NOMO-1 treated with dmso at 0.1 percent for 144 hours (cell line): ENCODE measurements around the gene PVR.
A peak's percentile ranks its signal among the peaks of the same experiment; 100 is the strongest.
"Not testable (repeated sequence)": the region's sequence is repeated elsewhere in the genome, so short reads cannot be mapped to it uniquely, and the experiment has no call there.

ENCODE experiments used
- DNase-seq: peaks from one replicate; lab custom pipeline; 2025; ENCODE audit not compliant: unreplicated experiment; lab: John Stamatoyannopoulos, UW

PVR gene

DNA sequence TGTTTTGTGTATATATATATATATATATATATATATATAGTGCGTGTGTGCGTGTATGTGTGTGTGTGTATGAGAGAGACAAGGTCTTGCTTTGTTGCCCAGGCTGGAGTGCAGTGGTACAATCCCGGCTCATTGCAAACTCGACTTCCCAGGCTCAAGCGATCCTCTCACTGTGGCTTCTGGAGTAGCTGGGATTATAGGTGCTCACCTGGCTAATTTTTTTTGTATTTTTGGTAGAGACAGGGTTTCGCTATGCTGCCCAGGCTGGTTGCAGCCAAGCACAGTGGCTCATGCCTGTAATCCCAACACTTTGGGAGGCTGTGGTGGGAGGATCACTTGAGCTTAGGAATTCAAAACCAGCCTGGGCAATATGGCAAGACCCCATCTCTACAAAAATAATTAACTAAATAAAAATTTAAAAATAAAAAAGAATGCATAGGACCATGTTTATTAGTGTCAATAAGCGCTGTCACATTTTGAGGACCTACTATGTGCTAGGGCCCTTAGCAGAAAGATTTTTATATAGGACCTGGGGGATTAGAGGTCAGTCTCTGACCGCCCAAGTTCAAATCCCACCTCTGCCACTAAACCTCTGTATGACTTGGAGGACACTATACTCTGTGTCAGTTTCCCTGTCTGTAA, 1.8 kb downstream of the PVR start:
- no peak for DNase-seq

DNA sequence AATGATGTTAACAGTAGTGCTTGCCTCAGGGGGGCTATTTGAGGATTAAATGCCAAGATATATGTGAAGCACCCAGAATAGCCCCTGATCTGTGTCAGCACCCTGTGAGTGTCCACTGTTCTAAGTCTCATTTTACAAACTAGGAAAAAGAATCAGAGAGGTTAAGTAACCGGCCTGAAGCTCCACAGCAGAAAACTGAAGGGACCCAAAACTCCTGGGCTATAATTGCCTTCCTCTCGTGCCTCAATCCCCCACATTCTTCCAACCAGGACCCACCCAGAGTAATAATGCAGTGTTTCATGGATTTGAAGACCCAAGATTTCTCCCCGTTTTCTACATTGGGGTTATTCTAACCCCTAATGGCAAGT, 2.3 kb downstream of the PVR start:
- no peak for DNase-seq

DNA sequence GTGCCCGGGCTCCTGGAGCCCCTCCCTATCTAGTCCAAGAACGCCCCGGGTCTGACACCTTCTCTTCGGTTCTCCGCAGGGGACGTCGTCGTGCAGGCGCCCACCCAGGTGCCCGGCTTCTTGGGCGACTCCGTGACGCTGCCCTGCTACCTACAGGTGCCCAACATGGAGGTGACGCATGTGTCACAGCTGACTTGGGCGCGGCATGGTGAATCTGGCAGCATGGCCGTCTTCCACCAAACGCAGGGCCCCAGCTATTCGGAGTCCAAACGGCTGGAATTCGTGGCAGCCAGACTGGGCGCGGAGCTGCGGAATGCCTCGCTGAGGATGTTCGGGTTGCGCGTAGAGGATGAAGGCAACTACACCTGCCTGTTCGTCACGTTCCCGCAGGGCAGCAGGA, 3.4 kb downstream of the PVR start:
- no peak for DNase-seq

DNA sequence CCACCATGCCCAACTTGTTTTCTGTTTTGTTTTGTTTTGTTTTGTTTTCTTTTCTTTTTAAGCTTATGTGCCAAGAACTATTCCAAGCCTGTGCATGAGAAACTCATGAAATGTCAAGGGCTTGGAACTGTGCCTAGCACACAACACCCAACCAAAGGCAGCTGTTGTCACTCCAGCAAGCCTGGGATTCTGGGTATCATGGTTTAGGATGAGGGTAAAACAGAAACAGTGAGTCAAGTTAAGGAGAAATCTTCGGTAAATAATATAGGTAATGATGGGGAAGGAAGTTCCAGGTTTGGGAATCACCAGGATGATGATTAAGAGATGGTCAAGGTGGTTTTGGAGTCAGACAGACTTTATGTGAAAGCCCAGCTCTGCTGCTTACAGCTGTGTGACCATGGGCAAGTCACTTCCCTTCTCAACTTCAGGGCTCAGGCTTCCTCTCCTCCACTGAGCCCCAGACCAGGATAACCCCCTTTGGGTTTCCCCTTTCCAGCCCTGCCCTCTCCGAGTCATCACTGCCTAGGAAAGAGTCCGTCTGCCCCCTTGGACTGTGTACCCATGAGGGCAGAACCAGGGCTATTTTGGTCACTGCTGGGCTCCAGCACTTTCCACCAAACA, 5.0 kb downstream of the PVR start:
- DNase-seq = no peak

DNA sequence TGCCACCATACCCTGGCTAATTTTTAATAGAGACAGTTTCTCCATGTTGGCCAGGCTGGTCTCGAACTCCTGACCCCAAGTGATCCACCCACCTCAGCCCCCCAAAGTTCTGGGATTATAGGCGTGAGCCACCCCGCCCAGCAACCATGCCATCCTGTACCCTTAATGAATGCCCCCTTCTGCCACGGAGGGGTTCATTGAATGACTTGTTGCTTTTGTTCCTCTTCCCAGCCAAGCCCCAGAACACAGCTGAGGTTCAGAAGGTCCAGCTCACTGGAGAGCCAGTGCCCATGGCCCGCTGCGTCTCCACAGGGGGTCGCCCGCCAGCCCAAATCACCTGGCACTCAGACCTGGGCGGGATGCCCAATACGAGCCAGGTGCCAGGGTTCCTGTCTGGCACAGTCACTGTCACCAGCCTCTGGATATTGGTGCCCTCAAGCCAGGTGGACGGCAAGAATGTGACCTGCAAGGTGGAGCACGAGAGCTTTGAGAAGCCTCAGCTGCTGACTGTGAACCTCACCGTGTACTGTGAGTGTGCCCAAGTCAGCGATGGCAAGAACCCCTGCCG, 6.0 kb downstream of the PVR start:
- DNase-seq = no peak

DNA sequence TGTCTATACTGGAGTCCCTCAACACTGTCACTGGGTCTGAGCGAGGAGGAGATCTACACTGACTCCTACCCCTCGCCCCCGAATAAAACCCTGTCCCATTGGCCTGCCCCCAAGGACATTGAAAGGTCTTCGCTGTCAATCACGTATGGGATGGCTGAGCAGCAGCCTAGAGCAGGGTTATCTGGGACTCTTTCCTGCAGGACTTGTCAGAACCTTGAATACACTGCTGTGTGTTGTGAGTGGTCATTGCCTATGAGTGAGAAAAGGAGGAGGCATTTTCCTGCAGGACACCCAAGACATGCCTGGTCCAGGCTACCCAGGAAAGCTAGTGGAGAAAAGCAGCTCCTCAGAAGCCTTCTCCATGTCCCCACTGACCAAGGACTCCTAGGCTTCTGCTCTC, 9.6 kb downstream of the PVR start:
- DNase-seq = no peak

DNA sequence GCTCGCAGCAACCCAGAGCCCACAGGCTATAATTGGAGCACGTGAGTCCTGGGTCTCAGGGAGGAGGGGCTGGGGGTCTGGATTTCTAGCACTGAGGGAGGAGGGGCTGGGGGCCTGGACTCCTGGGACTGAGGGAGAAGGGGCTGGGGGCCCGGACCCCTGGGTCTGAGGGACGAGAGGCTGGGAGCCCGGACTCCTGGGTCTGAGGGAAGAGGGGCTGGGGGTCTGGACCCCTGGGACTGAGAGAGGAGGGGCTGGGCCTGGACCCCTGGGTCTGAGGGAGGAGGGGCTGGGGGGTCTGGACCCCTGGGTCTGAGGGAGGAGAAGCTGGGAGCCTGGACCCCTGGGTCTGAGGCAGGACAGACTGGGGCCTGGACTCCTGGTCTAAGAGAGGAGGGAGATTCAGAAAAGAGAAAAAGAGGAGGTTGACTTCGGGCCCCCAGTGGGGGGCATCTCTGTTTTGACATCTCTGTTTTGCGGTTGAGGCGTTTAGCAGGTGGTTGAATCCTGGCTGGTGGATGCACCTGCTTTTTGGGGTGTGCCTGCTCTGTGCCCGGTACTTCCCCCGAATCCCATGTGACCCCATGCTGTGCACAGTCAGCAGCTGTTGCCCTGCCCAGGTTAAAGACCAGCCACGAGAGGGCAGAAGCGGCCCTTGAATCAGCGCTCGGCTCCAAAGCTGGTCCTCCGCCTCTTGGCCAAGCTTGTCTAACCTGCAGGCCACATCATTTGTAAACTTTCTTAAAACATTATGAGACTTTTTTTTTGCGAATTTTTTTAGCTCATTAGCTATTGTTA, 10.5 kb downstream of the PVR start:
- peak; percentile 19 for DNase-seq

DNA sequence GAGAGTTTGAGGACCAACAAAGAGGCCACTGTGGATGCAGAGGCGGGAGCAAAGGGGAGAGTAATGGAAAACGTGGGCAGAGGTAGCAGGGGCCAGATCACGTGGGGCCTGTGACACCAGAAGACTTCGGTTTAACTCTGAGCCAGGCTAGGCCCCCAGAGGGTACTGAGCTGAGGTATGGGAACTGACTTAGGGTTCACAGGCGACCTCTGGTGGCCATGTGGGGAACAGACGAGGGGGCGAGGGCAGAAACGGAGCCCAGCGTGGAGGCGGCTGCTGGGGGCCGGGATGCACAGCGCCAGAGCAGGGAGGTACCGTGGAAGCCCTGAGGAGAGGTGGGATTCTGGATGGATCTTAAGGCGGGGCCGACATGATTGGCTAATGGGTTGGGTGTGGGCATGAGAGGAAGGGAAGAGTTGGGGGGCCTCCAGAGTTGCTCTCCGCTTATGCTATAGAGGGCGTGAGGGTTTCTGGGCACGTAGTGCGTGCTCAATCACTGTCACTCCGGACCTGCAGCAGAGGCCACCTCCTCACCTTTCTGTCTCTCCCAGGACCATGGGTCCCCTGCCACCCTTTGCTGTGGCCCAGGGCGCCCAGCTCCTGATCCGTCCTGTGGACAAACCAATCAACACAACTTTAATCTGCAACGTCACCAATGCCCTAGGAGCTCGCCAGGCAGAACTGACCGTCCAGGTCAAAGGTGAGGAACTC, 13.7 kb downstream of the PVR start:
- DNase-seq = peak; percentile 32

DNA sequence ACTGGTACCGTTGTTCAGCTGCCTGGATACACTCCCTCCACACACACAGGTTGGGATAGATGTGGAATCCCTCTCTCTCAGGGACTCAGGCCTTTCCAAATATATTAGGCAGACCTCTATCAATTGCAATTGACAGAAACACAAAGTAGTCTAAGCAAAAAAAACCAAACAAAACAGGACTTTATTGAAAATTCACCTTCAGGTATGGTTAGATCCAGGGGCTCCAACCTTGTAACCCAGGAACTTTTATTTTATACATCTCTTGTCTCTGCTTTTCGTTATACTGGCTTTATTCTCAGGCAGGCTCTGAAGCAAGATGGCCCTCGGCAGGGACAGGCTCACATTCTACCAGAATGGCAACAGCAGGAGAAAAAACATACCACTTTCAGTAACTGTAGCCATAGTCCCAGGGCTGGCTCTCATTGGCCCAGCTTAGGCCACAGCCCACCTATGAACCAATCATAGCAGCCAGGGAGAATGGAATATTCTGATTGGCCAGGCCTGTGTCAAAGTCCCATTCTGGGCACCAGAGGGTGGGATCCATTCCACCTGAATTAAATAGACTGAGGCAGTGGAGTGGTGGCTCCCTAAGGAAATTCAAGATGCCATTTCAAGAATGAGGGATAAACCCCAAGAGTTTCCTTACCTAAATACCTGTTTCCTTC, 14.5 kb downstream of the PVR start:
- no peak for DNase-seq

DNA sequence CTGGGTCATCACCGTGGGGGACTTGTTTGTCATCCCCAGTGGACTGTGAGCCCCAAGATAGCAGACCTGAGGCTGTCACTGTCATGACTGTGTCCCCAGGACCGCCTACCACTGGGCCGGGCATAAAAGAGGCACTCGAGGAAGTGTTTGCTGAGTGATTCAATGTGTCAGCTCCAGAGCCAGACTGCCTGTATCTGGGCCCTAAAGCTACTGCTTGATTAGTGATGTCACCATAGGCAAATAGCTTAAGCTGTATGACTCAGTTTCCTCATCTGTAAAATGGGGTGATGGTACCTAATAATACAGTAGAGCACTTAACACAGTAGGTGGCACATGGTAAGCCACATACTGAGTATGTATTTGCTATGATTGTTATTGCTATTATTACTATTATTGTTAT, 16.4 kb downstream of the PVR start:
- no peak for DNase-seq

DNA sequence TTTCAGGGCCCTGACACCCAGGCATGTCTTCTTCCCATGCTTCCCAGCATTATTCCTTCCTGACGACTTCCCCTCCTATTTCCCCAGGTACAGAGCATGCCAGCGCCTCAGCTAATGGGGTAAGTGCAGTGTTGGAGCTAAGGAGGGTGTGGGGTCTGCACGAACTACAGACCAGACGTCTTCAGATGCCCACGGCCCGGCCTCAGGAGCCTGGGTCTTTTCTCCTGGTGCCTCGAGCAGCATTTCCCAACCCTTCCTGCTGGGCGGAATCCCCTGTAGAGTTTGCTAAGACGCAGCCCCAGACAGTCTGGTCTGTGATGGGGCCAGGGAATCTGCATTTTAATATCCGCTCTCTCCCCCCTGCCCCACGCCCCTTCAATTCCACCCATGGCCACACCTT, 17.5 kb downstream of the PVR start:
- no peak for DNase-seq

DNA sequence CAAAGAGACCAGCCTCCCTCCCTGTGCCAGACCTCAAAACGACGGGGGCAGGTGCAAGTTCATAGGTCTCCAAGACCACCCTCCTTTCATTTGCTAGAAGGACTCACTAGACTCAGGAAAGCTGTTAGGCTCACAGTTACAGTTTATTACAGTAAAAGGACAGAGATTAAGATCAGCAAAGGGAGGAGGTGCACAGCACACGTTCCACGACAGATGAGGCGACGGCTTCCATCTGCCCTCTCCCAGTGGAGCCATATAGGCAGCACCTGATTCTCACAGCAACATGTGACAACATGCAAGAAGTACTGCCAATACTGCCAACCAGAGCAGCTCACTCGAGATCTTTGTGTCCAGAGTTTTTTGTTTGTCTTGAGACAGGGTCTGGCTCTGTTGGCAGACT, 18.2 kb downstream of the PVR start:
- no peak for DNase-seq

DNA sequence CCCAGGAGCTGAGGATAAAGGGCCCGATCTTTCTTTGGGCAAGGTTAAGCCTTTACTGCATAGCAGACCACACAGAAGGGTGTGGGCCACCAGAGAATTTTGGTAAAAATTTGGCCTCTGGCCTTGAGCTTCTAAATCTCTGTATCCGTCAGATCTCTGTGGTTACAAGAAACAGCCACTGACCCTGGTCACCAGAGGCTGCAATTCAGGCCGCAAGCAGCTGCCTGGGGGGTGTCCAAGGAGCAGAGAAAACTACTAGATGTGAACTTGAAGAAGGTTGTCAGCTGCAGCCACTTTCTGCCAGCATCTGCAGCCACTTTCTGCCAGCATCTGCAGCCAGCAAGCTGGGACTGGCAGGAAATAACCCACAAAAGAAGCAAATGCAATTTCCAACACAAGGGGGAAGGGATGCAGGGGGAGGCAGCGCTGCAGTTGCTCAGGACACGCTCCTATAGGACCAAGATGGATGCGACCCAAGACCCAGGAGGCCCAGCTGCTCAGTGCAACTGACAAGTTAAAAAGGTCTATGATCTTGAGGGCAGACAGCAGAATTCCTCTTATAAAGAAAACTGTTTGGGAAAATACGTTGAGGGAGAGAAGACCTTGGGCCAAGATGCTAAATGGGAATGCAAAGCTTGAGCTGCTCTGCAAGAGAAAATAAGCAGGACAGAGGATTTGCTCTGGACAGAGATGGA, 19.1 kb downstream of the PVR start:
- no peak for DNase-seq

DNA sequence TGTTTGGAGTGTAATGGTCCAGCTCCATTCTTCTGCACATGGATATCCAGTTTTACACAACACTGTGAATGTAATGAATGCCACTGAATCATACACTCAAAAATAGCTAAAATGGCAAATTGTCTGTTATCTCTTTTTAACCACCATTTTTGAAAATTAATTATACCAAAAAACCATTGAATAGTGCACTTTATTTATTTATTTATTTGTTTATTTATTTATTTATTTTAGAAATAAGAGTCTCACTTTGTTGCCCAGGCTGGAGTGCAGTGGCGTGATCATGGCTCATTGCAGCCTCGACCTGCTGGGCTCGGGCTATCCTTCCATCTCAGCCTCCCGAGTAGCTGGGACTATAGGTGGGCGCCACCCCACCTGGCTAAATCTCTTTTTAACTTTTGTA, 20.3 kb downstream of the PVR start:
- no peak for DNase-seq

DNA sequence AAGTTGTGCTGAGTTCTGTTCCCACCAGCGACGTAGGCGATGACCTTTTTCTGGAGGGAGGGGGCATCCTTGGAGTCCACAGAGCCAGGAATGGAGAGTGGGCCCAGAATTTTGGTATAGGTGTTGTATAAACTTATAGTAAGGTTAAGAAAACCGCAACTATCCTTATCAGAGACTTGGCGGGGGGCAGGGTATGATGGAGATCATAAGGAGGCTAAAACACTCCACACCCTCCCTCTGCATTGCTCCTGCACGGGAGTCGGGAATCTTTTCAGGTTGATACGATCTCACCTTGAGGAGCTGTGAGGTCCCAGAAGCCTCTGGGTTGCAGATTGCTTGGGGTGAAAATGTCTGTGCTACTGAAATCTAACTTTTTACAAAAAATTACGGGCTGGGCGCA, 21.3 kb downstream of the PVR start:
- no peak for DNase-seq

DNA sequence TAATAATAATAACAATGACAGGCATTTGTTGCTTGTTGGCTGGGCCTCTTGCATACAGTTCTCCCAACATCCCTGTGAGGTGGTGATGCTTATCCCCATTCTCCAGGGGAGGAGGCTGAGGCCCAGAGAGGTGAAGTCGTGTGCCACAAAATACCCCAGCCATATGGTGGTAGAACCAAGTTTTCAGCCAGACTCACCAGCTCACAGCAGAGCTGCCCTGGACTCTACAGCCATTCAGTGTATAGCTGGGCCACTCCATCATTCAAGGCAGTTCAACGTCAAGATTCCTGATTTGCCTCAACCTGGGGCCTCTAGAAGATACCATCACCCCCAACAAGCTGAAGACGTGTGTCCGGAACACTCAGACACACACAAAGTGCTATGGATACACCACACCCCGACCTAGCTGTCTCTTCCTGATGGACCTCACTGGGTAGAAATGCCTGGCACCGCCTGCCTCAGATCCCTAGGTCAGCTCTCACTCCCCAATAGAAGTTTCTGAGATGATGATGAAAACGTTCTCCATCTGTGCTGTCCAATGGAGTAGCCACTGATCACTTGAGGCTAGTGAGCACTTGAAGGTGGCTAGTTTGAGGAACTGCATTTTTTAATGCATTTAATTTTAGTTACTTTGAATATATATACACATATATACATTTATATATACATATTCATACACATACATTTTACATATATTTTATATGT, 23.3 kb downstream of the PVR start:
- no peak for DNase-seq

DNA sequence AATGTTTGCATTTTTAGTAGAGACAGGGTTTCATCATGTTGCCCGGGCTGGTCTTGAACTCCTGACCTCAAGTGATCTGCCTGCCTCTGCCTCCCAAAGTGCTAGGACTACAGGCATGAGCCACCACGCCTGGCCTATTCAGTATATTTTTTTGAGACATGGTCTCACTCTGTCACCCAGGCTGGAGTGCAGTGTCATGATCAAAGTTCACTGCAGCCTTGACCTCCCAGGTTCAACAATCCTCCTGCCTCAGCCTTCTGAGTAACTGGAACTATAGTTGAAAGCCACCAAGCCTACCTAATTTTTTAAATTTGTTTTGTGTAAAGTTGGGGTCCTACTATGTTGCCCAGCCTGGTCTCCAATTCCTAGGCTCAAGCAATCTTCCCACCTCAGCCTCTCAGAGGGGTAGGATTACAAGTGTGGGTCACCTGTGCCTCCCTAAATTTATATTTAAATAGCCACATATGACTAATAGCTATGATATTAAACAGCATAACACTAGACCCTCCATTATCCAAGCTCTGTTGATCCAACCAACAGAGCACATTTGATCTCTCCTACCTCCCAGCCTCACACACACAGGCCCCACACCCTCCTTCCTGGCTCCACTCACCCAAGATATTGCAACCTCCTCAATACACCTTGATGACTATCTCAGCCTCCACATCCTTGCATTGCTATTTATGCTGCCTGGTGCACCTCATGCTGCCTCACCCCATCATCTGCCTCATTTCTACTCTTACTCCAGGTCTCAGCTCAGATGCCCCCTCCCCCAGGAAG, 25.5 kb downstream of the PVR start:
- DNase-seq = no peak

DNA sequence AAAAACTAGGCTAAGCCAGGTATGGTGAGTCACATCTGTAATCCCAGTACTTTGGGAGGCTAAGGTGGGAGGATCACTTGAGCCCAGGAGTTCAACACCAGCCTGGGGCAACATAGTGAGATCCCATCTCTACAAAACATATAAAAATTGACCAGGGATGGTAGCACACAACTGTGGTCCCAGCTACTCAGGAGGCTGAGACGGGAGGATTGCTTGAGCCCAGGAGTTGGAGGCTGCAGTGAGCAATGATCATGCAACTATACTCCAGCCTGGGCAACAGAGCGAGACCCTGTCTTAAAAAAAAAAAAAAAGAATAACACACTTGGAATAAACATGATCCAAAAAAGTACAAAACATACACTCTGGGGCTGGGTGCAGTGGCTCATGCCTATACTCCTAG, 26.3 kb downstream of the PVR start:
- not testable (repeated sequence) for DNase-seq

DNA sequence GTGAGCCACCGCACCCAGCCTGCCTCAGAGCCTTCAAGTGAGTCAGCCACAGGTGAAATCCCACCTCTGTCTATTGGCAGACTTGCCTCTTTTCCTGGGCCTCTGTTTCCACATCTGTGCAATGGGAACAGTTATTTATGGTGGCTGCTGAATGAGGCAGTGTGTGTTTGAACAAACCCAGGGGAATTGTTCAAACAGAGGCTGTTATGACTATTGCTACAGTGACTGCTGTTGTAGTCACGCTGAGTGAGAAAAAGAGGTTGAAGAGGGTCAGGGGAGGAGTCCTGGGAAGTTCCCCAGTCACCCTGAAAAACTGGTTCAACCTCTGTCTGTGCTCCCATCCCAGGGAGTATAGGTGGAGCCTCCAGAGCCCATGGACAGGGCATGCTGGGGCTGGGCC, 27.7 kb downstream of the PVR start, which contains the start of gene CEACAM19:
Gene CEACAM19, plus strand, starts transcription at position 83 of the 400 bp plus-strand sequence. CDS start 450 bp downstream, outside the sequence.
- DNase-seq = no peak
